LNCaP clone FGC (cell line): Measurements from ENCODE around the gene TBC1D25.
A peak's percentile ranks its signal among the peaks of the same experiment; 100 is the strongest.

Experiments used
- DNase-seq: peaks from one replicate; pipeline ENCODE4 v3.0.0-alpha.2; 2011; ENCODE audit warnings: low read depth
- H3K4me3 ChIP-seq: 2 replicates; pipeline ENCODE4 v1.5.1; 2011; ENCODE audit warnings: mild to moderate bottlenecking, low read depth, low read length, control low read depth
- TF ChIP-seq, protein P1 (sequence below): IDR thresholded peaks from 2 replicates; pipeline ENCODE4 v1.5.1; 2012; ENCODE audit warnings: mild to moderate bottlenecking; ENCODE audit not compliant: control insufficient read depth, insufficient read depth; ENCODE audit errors: extremely low read depth

The TBC1D25 gene, protein sequence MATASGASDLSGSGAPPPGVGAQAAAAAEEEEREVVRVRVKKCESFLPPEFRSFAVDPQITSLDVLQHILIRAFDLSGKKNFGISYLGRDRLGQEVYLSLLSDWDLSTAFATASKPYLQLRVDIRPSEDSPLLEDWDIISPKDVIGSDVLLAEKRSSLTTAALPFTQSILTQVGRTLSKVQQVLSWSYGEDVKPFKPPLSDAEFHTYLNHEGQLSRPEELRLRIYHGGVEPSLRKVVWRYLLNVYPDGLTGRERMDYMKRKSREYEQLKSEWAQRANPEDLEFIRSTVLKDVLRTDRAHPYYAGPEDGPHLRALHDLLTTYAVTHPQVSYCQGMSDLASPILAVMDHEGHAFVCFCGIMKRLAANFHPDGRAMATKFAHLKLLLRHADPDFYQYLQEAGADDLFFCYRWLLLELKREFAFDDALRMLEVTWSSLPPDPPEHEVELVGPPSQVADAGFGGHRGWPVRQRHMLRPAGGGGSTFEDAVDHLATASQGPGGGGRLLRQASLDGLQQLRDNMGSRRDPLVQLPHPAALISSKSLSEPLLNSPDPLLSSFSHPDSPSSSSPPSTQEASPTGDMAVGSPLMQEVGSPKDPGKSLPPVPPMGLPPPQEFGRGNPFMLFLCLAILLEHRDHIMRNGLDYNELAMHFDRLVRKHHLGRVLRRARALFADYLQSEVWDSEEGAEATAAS

DNA sequence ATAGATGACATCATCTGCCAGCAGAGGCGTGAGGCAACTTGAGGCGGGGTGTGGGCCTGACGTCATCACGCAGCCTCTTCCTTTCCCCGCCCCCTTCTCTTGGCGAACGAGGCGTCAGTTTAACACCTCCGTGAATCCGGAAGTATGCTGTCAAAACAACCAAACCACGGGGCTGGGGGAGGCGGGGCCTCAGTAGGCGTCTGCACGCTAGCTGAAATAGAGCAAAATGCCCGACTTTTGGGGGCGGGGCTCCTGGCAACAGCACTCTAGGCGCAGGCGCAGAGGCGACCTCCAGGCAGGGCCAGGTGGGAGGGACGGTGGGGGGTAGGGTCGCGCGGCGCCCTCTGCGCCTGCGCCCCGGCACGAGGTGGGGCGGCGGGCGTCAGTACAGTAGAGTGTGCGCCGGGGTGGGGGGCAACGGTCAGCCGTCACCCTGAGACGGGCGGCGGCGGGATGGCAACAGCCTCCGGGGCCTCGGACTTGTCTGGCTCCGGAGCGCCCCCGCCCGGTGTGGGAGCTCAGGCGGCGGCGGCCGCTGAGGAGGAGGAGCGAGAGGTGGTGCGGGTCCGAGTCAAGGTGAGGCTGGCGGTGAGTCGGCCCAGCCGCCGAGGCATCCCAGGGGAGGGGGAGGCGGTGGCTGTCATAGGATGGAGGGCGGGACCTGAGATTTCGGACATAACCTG lies at the start of gene TBC1D25:
Gene TBC1D25, plus strand, starts transcription at position 370 of the 683 bp plus-strand sequence. Its CDS starts 84 bp downstream, at position 454.
- TF ChIP-seq, protein P1, sequence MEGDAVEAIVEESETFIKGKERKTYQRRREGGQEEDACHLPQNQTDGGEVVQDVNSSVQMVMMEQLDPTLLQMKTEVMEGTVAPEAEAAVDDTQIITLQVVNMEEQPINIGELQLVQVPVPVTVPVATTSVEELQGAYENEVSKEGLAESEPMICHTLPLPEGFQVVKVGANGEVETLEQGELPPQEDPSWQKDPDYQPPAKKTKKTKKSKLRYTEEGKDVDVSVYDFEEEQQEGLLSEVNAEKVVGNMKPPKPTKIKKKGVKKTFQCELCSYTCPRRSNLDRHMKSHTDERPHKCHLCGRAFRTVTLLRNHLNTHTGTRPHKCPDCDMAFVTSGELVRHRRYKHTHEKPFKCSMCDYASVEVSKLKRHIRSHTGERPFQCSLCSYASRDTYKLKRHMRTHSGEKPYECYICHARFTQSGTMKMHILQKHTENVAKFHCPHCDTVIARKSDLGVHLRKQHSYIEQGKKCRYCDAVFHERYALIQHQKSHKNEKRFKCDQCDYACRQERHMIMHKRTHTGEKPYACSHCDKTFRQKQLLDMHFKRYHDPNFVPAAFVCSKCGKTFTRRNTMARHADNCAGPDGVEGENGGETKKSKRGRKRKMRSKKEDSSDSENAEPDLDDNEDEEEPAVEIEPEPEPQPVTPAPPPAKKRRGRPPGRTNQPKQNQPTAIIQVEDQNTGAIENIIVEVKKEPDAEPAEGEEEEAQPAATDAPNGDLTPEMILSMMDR = peak; percentile 30; the same call in 1 of the 2 replicates
- DNase-seq = peak; percentile 93
- H3K4me3 ChIP-seq = peak within 1 kb of the TSS; percentile 61

DNA sequence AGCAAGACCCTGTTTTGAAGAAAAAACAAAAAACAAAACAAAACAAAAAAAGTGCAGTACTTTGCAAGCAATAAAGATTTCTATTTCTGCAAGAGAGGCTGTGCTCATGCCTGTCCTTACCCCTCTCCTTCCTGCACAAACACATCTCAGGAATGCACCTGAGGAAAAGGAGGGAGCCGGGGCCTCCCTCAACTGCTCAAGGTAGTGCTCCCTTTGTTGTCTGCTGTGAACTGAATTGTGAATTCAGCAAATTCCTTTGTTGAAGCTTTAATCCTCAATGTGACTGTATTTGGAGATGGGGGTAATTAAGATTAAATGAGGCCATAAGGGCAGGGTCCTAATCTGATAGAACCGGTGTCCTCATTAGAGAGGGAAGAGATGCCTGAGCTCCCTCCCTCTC lies 49.6 kb upstream of the TBC1D25 start:
- no peak overlapping the region for H3K4me3 ChIP-seq
- DNase-seq = no peak
- TF ChIP-seq, protein P1 = no peak

DNA sequence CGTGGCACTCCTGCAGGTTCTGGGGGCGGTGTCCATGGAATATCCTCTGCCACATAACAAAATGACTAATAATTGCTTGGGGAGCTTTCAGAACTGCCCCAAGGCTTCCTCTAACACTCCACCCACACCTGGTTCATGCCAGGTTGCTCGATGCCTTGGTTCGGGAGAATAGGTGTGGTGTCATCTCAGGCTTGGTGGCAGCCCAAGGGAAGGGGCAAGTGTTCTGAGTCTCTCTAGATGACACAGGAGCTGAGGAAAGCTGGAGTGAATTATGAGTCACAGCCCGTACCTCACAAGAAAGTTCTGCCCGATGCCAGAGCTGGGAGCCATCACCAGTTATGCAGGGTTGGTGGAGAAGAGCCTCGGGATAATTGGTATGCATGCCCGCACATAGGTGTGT lies 48.9 kb upstream of the TBC1D25 start:
- DNase-seq = no peak
- TF ChIP-seq, protein P1 = no peak
- no peak overlapping the region for H3K4me3 ChIP-seq

DNA sequence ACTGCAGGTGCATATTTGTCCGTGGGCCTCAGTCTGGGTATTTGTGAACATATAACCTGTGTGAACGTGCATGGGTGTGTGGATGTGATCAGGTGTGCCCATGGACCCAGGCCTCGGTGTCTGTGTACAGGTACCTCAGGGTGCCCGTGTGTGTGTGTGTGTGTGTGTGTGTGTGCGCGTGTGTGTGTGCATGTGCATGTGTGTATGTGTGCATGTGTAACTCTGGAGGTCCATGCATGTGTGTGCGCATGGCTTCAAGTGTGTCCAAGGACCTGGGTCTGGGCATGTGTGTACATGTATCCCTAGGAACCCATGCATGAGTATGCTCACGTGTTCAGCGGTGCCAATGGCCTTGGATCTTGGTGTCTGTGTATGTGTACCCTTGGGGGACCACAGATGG lies 47.7 kb upstream of the TBC1D25 start:
- TF ChIP-seq, protein P1 = no peak
- no peak for DNase-seq
- no peak overlapping the region for H3K4me3 ChIP-seq

DNA sequence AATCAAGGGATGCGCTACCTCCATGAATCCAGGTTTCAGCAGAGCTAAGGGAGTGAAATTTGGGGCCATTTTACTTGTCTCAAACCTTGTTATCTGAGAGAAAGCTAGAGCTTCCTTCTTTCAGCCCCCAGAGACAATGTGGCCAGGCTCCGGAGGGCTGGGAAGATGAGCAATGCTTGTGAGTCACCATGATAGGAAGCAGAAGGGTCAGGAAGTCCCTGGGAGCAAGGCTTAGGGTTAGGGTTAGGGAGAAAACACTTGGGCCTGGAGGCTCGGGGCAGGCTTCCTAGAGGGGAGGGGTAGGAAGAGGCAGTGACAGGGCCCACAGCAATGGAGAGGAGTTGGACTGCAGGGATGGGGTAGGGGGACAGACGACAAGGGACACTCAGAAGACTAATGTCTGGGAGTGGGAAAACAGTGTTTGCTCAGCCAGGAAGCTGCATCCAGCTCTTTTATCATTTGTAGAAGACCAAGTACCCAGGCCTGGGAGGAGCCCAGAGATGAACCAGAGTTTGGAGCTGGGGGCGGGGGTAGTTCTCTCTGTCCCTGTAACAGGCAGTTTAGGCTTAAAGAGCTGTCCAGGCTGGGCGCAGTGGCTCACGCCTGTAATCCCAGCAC lies 47.1 kb upstream of the TBC1D25 start:
- H3K4me3 ChIP-seq = no peak overlapping the region
- TF ChIP-seq, protein P1 = no peak
- DNase-seq = no peak

DNA sequence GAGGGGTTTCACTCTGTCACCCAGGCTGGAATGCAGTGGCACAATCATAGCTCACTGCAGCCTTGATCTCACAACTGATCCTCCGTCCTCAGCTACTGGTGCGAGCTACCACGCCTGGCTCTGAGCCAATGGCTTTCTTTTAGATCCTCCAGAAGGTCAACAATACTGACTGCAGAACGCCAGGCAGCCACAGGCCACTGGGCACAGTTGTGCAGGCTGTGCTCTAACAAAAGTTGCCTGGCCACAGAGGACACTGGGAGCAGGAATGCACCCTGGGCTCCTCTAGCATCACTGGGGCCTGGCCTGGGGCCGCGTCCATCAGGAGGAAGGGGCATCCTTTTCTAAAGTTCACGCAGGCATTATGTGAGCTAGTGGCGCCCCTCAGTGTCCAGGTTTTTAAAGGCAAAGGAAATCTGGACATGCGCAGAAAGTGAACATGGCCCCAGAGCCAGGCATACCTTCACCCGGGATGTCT lies 45.6 kb upstream of the TBC1D25 start:
- no peak overlapping the region for H3K4me3 ChIP-seq
- TF ChIP-seq, protein P1 = peak; percentile 45
- DNase-seq = no peak
